GM21526 (cell line): ENCODE results near the gene TTC23.
"Not testable (repeated sequence)": the region's sequence is repeated elsewhere in the genome, so short reads cannot be mapped to it uniquely, and the experiment has no call there.

ENCODE experiments used
- ATAC-seq: cut with Tn5 transposase; IDR thresholded peaks from one replicate; pipeline ENCODE4 v1.9.1; 2021; ENCODE audit warnings: moderate library complexity; ENCODE audit not compliant: unreplicated experiment, low FRiP score

Gene TTC23

GRCh38 chr15:99122831-99123712 is 126.3 kb downstream of the TTC23 start:
- no peak for ATAC-seq

- no peak for ATAC-seq
Measured at GRCh38 chr15:99121691-99122410, 127.5 kb downstream of the TTC23 start.

- ATAC-seq, result no peak
Measured at GRCh38 chr15:99121207-99121606, 128.2 kb downstream of the TTC23 start.

GRCh38 chr15:99120050-99120777 is 129.2 kb downstream of the TTC23 start:
- no peak for ATAC-seq

GRCh38 chr15:99118801-99119546 is 130.4 kb downstream of the TTC23 start:
- ATAC-seq, result no peak

- no peak for ATAC-seq
Measured at GRCh38 chr15:99118258-99118632, 131.1 kb downstream of the TTC23 start.

- no peak for ATAC-seq
Measured at GRCh38 chr15:99117563-99118257, 131.7 kb downstream of the TTC23 start.

- no peak for ATAC-seq
Measured at GRCh38 chr15:99117111-99117510, 132.3 kb downstream of the TTC23 start.

GRCh38 chr15:99115300-99116215 is 133.8 kb downstream of the TTC23 start:
- no peak for ATAC-seq

- no peak for ATAC-seq
Measured at GRCh38 chr15:99114511-99115299, 134.7 kb downstream of the TTC23 start.

GRCh38 chr15:99113547-99114271 is 135.7 kb downstream of the TTC23 start:
- ATAC-seq, result no peak

- ATAC-seq, result not testable (repeated sequence)
Measured at GRCh38 chr15:99111641-99112040, 137.7 kb downstream of the TTC23 start.

GRCh38 chr15:99110581-99111320 is 138.6 kb downstream of the TTC23 start:
- no peak for ATAC-seq

- no peak for ATAC-seq
Measured at GRCh38 chr15:99110093-99110492, 139.3 kb downstream of the TTC23 start.

- ATAC-seq, result no peak
Measured at GRCh38 chr15:99109555-99110021, 139.8 kb downstream of the TTC23 start.

- no peak for ATAC-seq
Measured at GRCh38 chr15:99108993-99109392, 140.4 kb downstream of the TTC23 start.
